GM12878 (cell line): ENCODE measurements around the gene ISG15. TPM values are rescaled to one million over a fixed set of nuclear protein-coding genes. Genes with fewer than 3 reads are reported as not detected.

Experiments
- CBX3 ChIP-seq: fragments of 200-600 bp; sonication (generic); IDR thresholded peaks from 2 replicates; pipeline ENCODE4 v1.6.1; 2016; ENCODE audit warnings: low read depth, borderline replicate concordance
- ELK1 ChIP-seq: IDR thresholded peaks from 2 replicates; pipeline ENCODE4 v1.6.1; 2012; ENCODE audit warnings: low read depth, low read length, improper control_type of control experiment
- JUNB ChIP-seq: IDR thresholded peaks from 2 replicates; pipeline ENCODE4 v1.6.1; 2016; ENCODE audit warnings: antibody characterized with exemption, mild to moderate bottlenecking
- NFYB ChIP-seq: IDR thresholded peaks from 2 replicates; pipeline ENCODE4 v1.6.1; 2011; ENCODE audit warnings: low read depth, mild to moderate bottlenecking, low read length, improper control_type of control experiment, moderate library complexity; ENCODE audit not compliant: insufficient read depth
- POLR2AphosphoS2 ChIP-seq: IDR thresholded peaks from 2 replicates; pipeline ENCODE4 v1.6.1; 2011; ENCODE audit warnings: low read depth, mild to moderate bottlenecking, low read length, improper control_type of control experiment, moderate library complexity
- SMC3 ChIP-seq: IDR thresholded peaks from 2 replicates; pipeline ENCODE4 v1.6.1; 2011; ENCODE audit warnings: low read length, improper control_type of control experiment, borderline replicate concordance
- YBX1 ChIP-seq: fragments of 450-650 bp; IDR thresholded peaks from 2 replicates; pipeline ENCODE4 v1.6.1; 2016; ENCODE audit warnings: antibody characterized with exemption
- polyA plus RNA-seq, 11 experiments: library from polyadenylated mRNA; depleted of rRNA in 4 of 11; unstranded in 6 of 11; stranded (reverse) in 5 of 11; fragments of >200 nt; fragmentation: Nextera tagmentation in 4 of 11; fragmentation: Illumina TruSeq in 1 of 11; extraction: Ambion mirVana in 4 of 11; extraction: Trizol in 1 of 11; gene quantifications; 1 replicate in 1 of 11; 2 replicates in 10 of 11; pipeline versions ENCODE4 v1.2.1 to v1.2.3, GENCODE V29; 2011 to 2016; ENCODE audit warnings: inconsistent platforms in 2 of 11, missing spikeins in 2 of 11, low read depth in 1 of 11
- total RNA-seq, 4 experiments: library from RNA; depleted of rRNA in 3 of 4; stranded (reverse); fragments of >200 nt in 3 of 4; fragmentation: Illumina TruSeq in 1 of 4; extraction: Trizol in 1 of 4; gene quantifications; 2 replicates each; pipeline versions ENCODE4 v1.2.1 to v1.2.3, GENCODE V29; 2013 to 2021
- TF ChIP-seq, protein P1 (sequence below): IDR thresholded peaks from 2 replicates; pipeline ENCODE4 v1.6.1; 2012; ENCODE audit warnings: improper control_type of control experiment, low read depth, low read length; ENCODE audit not compliant: insufficient replicate concordance

ISG15 gene
- total and polyA plus RNA-seq, 10 of the 15 experiments (the other 5 are each of a cell fraction or from before 2014, with no cell fraction given): 7.8 to 384 (median 274) TPM

DNA sequence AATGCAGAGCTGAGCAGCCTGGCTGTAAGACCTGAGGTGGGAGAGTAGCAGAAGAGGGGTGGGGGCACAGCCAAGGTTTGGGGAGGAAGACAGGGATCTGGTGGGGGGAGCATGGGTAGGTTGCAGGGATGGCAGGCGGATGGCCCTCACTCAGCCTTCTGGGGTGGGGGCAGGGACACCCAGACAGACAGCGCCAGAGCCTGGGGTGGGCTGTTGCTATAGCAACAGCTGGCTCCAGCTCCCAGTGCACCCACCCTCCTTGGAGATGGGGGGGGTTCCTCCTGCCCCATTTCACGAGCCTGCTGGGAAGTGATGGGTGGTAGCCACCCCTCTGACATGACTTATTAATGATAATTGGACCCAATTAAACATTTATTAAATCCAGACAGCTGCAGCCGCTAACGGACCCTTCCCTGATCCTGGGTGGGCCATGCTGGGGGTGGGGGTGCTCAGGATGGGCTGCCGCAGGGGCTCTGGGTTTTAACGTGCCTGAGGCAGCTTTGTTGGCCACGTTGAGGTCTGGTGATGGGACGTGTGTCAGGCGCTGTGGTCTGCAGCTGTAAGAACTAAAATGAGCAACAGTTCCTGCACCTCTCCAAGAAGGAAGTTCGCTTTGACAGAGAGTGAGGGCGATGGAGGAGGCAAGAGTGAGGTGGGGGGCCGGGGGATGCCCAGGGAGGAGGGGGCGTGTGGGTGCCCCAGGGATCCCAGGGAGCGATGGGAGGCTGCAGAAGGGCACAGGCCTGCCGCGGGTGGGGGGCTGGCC is 26.0 kb downstream of the ISG15 start (continued):
- TF ChIP-seq, protein P1, sequence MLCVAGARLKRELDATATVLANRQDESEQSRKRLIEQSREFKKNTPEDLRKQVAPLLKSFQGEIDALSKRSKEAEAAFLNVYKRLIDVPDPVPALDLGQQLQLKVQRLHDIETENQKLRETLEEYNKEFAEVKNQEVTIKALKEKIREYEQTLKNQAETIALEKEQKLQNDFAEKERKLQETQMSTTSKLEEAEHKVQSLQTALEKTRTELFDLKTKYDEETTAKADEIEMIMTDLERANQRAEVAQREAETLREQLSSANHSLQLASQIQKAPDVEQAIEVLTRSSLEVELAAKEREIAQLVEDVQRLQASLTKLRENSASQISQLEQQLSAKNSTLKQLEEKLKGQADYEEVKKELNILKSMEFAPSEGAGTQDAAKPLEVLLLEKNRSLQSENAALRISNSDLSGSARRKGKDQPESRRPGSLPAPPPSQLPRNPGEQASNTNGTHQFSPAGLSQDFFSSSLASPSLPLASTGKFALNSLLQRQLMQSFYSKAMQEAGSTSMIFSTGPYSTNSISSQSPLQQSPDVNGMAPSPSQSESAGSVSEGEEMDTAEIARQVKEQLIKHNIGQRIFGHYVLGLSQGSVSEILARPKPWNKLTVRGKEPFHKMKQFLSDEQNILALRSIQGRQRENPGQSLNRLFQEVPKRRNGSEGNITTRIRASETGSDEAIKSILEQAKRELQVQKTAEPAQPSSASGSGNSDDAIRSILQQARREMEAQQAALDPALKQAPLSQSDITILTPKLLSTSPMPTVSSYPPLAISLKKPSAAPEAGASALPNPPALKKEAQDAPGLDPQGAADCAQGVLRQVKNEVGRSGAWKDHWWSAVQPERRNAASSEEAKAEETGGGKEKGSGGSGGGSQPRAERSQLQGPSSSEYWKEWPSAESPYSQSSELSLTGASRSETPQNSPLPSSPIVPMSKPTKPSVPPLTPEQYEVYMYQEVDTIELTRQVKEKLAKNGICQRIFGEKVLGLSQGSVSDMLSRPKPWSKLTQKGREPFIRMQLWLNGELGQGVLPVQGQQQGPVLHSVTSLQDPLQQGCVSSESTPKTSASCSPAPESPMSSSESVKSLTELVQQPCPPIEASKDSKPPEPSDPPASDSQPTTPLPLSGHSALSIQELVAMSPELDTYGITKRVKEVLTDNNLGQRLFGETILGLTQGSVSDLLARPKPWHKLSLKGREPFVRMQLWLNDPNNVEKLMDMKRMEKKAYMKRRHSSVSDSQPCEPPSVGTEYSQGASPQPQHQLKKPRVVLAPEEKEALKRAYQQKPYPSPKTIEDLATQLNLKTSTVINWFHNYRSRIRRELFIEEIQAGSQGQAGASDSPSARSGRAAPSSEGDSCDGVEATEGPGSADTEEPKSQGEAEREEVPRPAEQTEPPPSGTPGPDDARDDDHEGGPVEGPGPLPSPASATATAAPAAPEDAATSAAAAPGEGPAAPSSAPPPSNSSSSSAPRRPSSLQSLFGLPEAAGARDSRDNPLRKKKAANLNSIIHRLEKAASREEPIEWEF: no peak
- TF ChIP-seq YBX1 (no peak), JUNB (no peak), POLR2AphosphoS2 (no peak), NFYB (no peak), ELK1 (no peak), SMC3 (no peak), CBX3 (no peak)
